ENCODE data around the gene TEX22. TPM values are rescaled to one million over a fixed set of nuclear protein-coding genes. Genes with fewer than 3 reads are reported as not detected.

TEX22 gene
- total and polyA plus RNA-seq, 8 donors = 0.96 to 3.0 (median 1.5) TPM

GRCh38 chr14:105416671-105417070, 18.3 kb downstream of the TEX22 start:
- TF ChIP-seq CTCF (IDR thresholded peaks at IDR 0.05) = no peak
- no peak overlapping the region for H3K4me3 ChIP-seq
- no peaks in the 10 kb centered on the region for H3K9me3 ChIP-seq
- peak in 1 of 4 donors; percentile 25 for DNase-seq
- peaks cover 0 to 4% of the 10 kb centered on the region in 2 donors for H3K36me3 ChIP-seq
- no peak for ATAC-seq
- peaks cover 6 to 37% of the 10 kb centered on the region in 2 donors for H3K27me3 ChIP-seq
- peaks cover 15 to 38% of the 10 kb centered on the region in 2 donors for H3K4me1 ChIP-seq
- intact Hi-C loops (cut with DNase I) = no loop called here
- H3K27ac ChIP-seq = no peak overlapping the region

- Histone ChIP-seq H3K9me3 (no peaks in the 10 kb centered on the region), H3K27me3 (peaks cover 0 to 26% of the 10 kb centered on the region in 2 donors), H3K4me1 (peaks cover 19 to 41% of the 10 kb centered on the region in 2 donors), H3K27ac (no peak overlapping the region), H3K36me3 (peaks cover 0 to 4% of the 10 kb centered on the region in 2 donors), H3K4me3 (no peak overlapping the region)
- DNase-seq (peak in 1 of 4 donors; percentile 17), ATAC-seq (no peak)
- intact Hi-C loops (cut with DNase I) = no loop called here
- TF ChIP-seq CTCF (IDR thresholded peaks at IDR 0.05) = no peak
Observed at GRCh38 chr14:105417690-105418121, 19.4 kb downstream of the TEX22 start.

GRCh38 chr14:105418269-105419194, 20.2 kb downstream of the TEX22 start:
- peak overlapping the region; percentile 50 to 66 for H3K4me3 ChIP-seq
- peak in 1 of 4 donors; percentile 66 for DNase-seq
- H3K36me3 ChIP-seq = peaks cover 0 to 4% of the 10 kb centered on the region in 2 donors
- TF ChIP-seq CTCF (IDR thresholded peaks at IDR 0.05) = no peak
- H3K27me3 ChIP-seq = peaks cover 0 to 18% of the 10 kb centered on the region in 2 donors
- no peak for ATAC-seq
- peaks cover 19 to 43% of the 10 kb centered on the region in 2 donors for H3K4me1 ChIP-seq
- intact Hi-C loops (cut with DNase I) = no loop called here
- no peaks in the 10 kb centered on the region for H3K9me3 ChIP-seq
- H3K27ac ChIP-seq = no peak overlapping the region

GRCh38 chr14:105419195-105420091, 21.1 kb downstream of the TEX22 start, which contains the start of gene MTA1:
TSS of gene MTA1 (plus strand) at chr14:105419827. CDS start at chr14:105420036, 209 bp downstream.
- peak; percentile 72 for ATAC-seq
- H3K27ac ChIP-seq = peak within 1 kb of the TSS in 1 of 2 donors; percentile 55
- peak in 2 of 4 donors; percentile 41 to 88 for DNase-seq
- intact Hi-C loops (cut with DNase I) = no loop called here
- H3K36me3 ChIP-seq = peaks cover 0 to 4% of the 10 kb centered on the region in 2 donors
- H3K4me1 ChIP-seq = peaks cover 19 to 42% of the 10 kb centered on the region in 2 donors
- peak within 1 kb of the TSS; percentile 66 to 69 for H3K4me3 ChIP-seq
- H3K9me3 ChIP-seq = no peaks in the 10 kb centered on the region
- peaks cover 0 to 9% of the 10 kb centered on the region in 2 donors for H3K27me3 ChIP-seq
- no peak for TF ChIP-seq CTCF (IDR thresholded peaks at IDR 0.05)

Data from left lung (tissue), 10 donors.